ENCODE data around the gene MACROD2. TPM values are rescaled to one million over a fixed set of nuclear protein-coding genes. Genes with fewer than 3 reads are reported as not detected.

Gene MACROD2
- total RNA-seq, 1 experiment from 2014 or later: 3.7 TPM

DNA sequence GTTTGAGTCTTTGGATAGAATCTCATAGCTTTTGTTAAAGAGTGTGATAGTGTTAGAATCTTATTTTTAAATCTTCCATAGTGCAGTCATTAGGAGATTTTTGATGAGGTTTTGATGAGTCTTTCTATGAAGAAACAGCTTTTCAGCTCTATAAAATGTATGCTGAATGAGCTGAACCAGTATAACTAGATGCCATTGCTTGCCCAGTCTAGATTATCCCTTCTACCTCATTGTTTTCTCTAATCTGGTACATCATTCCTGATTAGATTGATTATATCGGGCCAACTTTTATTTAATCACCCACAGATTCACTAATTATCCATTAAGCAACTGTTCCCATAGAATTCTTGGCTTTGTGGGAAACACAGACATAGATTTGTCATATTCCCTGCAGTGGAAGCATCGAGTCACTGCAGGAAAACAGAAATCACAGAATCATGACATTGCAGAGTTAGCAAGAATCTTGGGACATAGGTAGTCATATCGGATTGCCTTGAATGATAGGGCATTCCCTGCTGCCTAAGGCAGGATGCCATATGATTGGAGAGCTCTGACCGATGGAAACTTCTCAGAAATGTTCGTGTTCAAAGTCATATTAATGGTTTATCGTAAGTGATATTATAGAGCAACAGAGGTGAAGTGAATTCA lies 1224.8 kb downstream of the MACROD2 start:
- Histone ChIP-seq H3K9me3 (ENCODE audit: control insufficient read depth in 1 of 2, insufficient read depth in 1 of 2, low read depth in 1 of 2, low read length in 2 of 2) (no peaks in the 10 kb centered on the region), H2AFZ (ENCODE audit: low read depth, low read length, poor library complexity, severe bottlenecking) (no peak overlapping the region), H3K79me2 (ENCODE audit: insufficient read depth, low read length) (no peaks in the 10 kb centered on the region), H3K27me3 (ENCODE audit: insufficient read depth, low read length) (no peaks in the 10 kb centered on the region), H3K27ac (ENCODE audit: low read depth, low read length) (no peak overlapping the region), H3K9ac (ENCODE audit: low read length) (no peak overlapping the region), H3K4me3 (replicated peaks in 1 of 2; ENCODE audit: low read depth in 1 of 2, low read length in 2 of 2) (no peak overlapping the region), H3K36me3 (ENCODE audit: control insufficient read depth in 1 of 2, insufficient read depth in 2 of 2, low read length in 2 of 2) (no peaks in the 10 kb centered on the region), H4K20me1 (ENCODE audit: insufficient read depth) (no peaks in the 10 kb centered on the region), H3K4me1 (ENCODE audit: control insufficient read depth in 1 of 2, insufficient read depth in 2 of 2, low read length in 2 of 2) (no peaks in the 10 kb centered on the region), H3K4me2 (ENCODE audit: low read length) (no peak overlapping the region), H3K9me2 (ENCODE audit: insufficient read depth) (no peaks in the 10 kb centered on the region)
- no peak for ATAC-seq
- RAD21 ChIA-PET (ENCODE audit: low non-redundant PET in 1 of 2, low total read pairs in 2 of 2, uncharacterized antibody in 2 of 2, unreplicated experiment in 2 of 2): no interaction called here
- no TSS peak for BruUV-seq (replicated peaks)
- DNase-seq (ENCODE audit: low read depth, low spot score): no peak
- CTCF ChIA-PET: no interaction called here
- TF ChIP-seq, protein P1, sequence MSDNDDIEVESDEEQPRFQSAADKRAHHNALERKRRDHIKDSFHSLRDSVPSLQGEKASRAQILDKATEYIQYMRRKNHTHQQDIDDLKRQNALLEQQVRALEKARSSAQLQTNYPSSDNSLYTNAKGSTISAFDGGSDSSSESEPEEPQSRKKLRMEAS (IDR thresholded peaks at IDR 0.05): no peak
- TF ChIP-seq ZFX (IDR thresholded peaks at IDR 0.05): no peak
- no peak for TF ChIP-seq EZH2 (IDR thresholded peaks at IDR 0.05)
- TF ChIP-seq TCF7L2 (IDR thresholded peaks at IDR 0.05; ENCODE audit: borderline replicate concordance, extremely low read depth, insufficient read depth, insufficient read length): no peak
- TF ChIP-seq, protein P2, sequence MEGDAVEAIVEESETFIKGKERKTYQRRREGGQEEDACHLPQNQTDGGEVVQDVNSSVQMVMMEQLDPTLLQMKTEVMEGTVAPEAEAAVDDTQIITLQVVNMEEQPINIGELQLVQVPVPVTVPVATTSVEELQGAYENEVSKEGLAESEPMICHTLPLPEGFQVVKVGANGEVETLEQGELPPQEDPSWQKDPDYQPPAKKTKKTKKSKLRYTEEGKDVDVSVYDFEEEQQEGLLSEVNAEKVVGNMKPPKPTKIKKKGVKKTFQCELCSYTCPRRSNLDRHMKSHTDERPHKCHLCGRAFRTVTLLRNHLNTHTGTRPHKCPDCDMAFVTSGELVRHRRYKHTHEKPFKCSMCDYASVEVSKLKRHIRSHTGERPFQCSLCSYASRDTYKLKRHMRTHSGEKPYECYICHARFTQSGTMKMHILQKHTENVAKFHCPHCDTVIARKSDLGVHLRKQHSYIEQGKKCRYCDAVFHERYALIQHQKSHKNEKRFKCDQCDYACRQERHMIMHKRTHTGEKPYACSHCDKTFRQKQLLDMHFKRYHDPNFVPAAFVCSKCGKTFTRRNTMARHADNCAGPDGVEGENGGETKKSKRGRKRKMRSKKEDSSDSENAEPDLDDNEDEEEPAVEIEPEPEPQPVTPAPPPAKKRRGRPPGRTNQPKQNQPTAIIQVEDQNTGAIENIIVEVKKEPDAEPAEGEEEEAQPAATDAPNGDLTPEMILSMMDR (IDR thresholded peaks at IDR 0.05 in 2 of 3, conservative IDR thresholded peaks at IDR 0.05 in 1 of 3; ENCODE audit: borderline replicate concordance in 1 of 3, insufficient read depth in 1 of 3, low read depth in 2 of 3, low read length in 2 of 3): no peak
- no peak for TF ChIP-seq RAD21 (IDR thresholded peaks at IDR 0.05; ENCODE audit: low read depth)
- no peak for TF ChIP-seq ZNF274 (IDR thresholded peaks at IDR 0.05; ENCODE audit: low read depth, low read length)
- no peak for TF ChIP-seq POLR2AphosphoS5 (IDR thresholded peaks at IDR 0.05; ENCODE audit: low read depth, low read length)
- TF ChIP-seq ELF1 (IDR thresholded peaks at IDR 0.05; ENCODE audit: borderline replicate concordance, low read depth): no peak
- TF ChIP-seq POLR2A (IDR thresholded peaks at IDR 0.05; ENCODE audit: borderline replicate concordance, extremely low read depth, insufficient read depth, insufficient read length): no peak
- no peak for TF ChIP-seq SIN3A (IDR thresholded peaks at IDR 0.05; ENCODE audit: low read depth)
- TF ChIP-seq SRF (IDR thresholded peaks at IDR 0.05; ENCODE audit: low read depth): no peak
- no peak for TF ChIP-seq YY1 (IDR thresholded peaks at IDR 0.05; ENCODE audit: extremely low read depth, insufficient replicate concordance, low read depth, low read length)
- intact Hi-C loops (cut with micrococcal nuclease): no loop called here
- POLR2A ChIA-PET: no interaction called here

Measured in HCT116 (cell line).